Measurements from ENCODE around the gene NEAT1.
"Not testable (repeated sequence)": the region's sequence is repeated elsewhere in the genome, so short reads cannot be mapped to it uniquely, and the experiment has no call there.

Gene NEAT1

DNA sequence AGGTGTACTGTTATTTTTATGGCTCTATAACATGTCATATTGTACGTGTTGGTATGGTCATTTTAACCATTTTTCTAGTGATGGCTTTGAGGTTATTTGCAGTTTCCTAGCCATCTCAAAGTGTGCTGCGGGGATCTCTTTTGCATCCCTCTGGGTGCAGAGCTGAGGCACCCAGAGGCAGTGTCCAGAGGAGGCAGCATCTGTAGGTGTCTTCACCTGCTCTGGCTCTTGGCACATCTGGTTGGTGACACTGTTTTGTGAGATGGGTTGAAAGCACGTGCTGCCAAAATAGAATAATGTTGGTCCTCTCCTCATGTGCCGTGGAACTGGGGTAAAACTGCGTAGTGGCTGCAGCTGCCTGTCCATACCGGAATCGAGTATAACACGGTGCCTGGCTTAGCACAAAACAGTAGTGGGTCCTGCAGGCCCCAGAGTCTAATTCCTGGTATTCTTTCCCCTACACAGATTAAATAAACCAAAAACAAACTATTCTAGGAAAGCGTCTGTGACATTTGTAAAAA lies 12.9 kb downstream of the NEAT1 start:
- no peak for DNase-seq

DNA sequence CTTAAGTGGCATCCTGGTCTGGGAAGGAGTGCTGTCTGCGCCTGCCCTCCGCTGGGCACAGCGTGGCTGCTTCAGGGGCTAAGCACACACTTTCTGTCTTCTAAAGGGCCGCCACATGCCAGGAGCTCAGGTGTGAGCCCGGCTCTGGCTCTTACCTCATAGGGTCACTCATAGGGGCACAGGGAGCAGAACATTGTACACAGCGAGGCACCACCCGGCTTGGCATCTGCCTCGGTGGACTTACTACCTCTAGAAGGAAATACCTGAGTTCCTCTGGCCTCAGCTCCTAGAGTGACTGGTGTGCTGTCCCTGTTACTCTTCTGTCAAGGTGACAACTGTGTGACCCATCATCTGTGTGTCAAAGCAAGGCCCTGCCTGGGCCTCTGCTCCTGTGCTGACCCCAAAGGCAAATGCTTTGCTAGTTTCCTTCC lies 13.4 kb downstream of the NEAT1 start:
- no peak for DNase-seq

DNA sequence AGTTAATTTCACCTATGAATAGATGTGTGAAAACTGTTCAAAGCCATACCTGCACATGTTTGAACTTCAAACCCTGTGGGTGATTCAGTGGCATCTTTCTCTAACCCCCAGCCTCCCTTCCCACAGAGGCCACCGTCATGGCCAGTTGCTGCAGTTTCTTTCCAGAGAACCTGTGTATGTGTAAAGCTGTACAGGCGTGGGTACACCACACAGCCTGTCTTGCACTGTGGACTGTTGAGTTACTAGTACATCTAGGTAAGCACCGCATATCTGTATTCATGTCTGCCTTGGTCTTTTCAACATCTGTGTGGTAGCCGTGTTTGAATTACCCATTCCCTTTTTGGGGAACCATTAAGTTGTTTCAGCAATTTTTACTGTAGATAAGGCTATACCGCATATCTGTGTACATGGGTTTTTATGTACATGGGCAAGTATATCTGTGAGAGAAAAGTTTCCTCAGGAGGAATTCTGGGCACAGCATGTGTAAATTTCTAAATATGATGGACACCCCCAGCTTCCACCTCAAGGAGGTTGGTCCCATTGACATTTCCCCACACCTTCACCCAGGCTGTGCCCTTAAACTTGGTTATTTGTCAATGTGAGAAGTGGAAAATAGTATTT lies 13.9 kb downstream of the NEAT1 start:
- DNase-seq = no peak

DNA sequence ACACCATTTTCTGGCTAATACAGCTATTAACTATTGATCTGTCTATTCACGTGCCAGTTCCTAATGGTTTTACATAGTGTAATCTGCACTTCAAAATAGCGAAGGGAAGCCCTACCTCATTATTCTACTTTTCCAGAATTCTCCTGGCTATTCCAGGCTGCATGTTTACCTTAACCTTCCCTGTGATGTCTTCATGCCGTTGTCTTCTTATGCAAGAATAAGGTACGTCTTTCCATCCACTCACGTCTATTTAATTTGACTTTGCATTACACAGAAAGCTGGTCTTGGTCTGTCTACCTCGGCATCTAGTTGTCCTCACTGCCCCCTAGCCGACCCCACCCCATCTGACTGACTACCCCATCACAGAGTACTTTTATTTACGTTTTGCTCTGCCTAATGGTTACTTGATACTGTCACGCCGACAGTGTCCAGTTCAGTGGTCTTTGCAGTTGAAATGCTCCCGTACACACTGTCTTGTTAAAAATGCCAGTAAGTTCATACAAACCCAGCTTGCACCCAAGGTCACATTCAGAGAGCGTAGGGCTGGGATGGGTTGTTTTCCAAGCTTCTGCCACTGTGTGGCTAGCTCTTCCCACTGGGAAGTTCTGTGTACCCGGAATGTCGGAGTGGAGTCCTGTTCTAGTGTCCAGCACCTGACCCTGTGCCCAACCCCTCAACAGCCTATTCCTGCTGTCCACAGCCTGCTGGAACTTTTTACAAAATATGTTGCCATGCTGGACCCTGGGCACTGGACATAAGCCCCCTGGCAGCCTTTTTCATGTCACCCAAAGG lies 15.0 kb downstream of the NEAT1 start:
- DNase-seq = no peak

DNA sequence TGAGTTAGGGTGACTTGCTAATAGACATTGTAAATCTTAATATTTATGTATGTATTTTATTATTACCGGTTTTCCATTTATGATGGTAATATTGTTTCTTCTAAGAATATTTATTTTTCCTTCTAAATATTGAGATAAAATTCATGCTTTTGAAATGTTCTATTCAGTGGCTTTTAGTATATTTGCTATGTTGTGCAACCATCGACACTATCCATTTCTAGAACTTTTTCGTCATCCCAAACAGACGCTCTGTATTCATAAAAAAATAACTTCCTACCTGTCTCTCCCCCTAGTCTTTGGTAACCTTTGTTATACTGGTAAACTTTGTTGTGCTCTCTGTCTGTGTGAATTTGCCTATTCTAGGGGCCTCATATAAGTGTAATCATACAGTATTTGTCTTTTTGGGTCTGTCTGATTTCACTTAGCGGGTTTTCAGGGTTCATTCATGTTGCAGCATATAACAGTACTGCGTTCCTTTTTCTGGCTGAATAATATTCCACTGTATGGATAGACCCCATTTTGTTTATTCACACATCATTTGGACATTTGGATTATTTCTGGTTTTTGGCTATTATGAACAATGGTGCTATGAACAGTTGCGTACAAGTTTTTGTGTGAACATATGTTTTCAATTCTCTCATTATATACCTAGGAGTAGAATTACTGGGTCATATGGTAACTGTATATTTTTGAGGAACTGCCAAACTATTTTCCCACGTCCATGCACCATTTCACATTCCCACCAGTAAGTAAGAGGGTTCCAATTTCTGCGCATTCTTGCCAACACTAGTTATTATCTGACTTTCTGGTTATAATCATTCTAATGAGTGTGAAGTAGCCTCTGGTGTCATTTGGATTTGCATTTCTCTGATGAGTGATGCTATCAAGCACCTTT lies 15.9 kb downstream of the NEAT1 start:
- no peak for DNase-seq

DNA sequence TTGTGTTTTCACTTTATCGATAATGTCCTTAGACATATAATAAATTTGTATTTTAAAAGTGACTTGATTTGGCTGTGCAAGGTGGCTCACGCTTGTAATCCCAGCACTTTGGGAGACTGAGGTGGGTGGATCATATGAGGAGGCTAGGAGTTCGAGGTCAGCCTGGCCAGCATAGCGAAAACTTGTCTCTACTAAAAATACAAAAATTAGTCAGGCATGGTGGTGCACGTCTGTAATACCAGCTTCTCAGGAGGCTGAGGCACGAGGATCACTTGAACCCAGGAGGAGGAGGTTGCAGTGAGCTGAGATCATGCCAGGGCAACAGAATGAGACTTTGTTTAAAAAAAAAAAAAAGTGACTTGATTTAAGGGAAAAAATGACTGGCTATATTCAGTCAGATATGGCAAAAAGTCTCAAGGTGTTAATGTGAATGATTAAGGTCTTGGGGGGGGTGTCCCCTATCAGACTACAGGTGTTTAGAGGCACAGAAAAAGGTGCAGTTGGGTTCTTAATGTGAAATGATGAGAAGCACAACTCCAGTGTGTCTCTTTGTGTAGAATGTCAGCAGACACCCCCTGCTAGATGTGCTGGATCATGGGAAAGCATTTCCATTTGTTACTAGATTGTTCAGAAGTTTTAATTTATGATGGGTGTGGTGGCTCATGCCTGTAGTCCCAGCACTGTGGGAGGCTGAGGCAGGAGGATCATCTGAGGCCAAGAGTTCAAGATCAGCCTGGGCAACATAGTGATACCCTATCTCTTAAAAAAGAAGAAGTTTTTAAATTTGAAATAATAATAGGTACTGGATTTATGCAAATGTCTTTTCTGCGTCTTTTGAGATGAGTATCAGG lies 17.0 kb downstream of the NEAT1 start:
- no peak for DNase-seq

DNA sequence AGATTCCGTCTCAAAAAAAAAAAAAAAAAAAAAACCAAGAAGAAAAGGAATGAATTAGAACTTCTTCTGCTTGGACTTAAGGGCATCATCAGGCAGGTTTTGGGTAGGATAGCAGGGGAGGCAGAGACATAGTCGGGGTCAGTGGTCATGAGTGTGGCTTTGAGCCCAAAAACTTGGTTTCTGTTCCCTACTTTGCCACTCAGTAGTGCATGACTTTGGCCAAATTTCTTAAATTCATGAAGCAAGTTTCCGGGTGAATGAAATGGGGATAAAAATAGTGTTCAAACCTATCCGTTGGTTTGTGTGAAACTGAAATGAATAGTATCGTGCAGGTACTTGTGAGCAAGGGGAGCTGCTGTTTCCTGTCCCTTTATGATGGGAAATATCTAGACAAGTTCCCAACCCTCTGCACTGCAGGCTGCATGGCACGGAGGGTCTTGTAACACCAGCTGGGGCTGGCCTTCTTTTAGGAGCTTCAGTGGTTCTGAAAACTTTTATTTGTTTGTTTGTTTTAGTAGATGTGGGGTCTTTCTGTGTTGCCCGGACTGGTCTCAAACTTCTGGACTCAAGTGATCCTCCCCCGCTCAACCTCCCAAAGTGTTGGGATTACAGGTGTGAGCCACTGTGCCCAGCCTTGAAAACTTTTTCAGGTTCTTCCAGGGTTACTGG lies 18.4 kb downstream of the NEAT1 start:
- DNase-seq = no peak

DNA sequence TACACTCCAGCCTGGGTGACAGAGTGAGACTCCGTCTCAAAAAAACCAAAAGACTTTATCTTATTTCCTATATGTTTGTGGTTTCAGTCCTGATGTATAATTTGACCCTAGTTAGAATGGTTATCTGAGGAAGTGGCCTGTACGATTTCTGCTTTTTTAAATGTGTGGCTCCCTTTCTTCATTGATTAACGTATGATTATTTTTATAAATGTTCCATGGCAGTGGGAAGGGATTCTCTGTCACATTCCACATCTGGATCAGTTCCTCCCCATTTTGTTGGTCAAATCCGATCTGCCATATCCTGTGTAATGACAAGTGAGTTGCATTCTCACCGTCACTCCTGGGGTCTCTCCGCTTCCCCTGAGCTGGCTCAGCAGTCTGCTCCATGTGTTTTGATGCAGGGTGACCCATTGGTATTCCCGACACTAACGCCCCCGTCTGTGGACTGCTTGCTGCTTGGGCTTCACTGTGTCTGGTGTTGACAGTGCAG lies 20.3 kb downstream of the NEAT1 start:
- DNase-seq = no peak

DNA sequence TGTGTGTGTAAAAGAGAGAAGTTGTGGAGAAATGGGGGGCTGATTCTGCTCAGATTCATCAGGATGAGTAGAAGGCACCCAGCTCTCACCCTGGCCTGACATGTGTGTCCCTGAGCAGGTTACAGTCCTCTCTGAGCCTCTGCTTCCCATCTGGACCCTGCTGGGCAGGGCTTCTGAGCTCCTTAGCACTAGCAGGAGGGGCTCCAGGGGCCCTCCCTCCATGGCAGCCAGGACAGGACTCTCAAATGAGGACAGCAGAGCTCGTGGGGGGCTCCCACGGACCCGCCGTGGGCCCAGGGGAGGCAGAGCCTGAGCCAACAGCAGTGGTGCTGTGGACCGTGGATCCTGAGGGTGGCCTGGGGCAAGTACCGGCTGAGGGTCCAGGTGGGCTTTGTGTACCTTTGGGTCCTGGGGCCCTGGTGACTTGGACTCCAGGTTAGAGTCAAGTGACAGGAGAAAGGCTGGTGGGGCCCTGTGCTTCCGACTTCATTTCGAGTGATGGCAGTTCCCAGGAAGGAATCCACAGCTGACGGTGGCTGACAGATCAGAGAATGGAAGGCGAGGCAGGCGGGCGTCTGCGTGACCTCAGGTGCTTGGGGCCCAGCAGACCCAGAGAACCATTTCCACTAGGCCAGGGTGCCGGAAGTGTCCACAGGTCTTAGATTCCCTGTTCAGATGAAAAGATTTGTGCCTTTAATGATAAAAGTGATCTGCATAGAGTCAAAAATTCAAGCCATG lies 21.9 kb downstream of the NEAT1 start:
- DNase-seq = no peak

DNA sequence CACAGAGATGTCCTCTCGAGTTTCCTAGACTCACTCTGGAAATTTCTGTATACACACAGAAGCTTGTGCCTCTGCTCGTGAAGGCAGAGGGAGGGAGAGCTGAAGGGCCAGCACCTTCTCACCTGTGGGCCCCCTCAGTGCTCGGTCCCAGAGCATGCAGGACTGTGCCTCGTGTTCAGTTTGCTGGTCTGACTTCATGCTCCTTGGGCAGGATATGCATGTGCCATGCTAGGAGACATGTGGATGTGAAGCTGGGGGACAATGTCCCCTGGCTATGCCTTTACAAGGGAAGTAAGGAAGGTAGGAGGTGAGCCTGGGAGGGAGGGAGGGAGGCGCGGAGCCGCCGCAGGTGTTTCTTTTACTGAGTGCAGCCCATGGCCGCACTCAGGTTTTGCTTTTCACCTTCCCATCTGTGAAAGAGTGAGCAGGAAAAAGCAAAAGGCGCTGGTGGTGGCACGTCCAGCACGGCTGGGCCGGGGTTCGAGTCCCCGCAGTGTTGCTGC lies 22.6 kb downstream of the NEAT1 start:
- DNase-seq = no peak

DNA sequence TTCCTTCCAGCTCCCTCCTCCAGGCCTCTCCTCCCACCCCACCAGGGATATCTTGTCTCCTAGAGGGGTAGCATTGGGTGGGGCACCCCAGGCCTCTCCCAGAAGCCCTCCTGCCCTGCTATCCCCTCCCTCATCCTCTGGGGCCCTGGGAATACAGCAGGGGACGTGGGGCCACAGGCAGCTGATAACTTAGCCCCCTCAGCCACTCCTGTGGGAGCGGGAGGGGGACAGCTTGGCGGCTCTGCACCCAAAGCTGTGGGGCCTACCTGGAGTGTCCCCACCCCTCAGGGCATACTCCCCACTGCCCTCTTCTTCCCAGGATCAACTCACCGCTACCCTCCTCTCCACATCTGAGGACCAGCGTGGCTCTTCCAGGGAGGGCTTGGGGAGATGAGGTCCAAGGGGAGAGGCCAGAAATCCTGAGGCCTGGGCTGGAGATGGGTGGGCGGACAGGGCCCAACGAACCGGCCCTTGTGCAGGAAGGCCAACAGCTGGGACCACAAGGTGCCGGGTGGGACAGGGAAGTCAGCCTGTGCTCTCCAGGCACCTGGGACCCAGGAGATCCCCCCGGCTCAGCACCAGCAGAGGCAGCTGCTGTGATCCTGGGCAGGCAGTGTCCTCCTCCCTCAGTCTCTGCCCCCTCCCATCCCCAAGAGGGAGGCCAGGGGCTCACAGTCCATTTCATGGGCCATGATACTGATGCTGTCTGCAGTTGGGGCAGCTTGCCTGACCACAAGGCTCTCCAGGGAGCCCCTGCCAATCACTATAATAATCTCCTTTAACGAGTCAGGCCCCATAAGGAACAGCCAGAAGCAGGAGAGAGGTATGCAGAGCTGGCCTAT lies 23.2 kb downstream of the NEAT1 start:
- no peak for DNase-seq

DNA sequence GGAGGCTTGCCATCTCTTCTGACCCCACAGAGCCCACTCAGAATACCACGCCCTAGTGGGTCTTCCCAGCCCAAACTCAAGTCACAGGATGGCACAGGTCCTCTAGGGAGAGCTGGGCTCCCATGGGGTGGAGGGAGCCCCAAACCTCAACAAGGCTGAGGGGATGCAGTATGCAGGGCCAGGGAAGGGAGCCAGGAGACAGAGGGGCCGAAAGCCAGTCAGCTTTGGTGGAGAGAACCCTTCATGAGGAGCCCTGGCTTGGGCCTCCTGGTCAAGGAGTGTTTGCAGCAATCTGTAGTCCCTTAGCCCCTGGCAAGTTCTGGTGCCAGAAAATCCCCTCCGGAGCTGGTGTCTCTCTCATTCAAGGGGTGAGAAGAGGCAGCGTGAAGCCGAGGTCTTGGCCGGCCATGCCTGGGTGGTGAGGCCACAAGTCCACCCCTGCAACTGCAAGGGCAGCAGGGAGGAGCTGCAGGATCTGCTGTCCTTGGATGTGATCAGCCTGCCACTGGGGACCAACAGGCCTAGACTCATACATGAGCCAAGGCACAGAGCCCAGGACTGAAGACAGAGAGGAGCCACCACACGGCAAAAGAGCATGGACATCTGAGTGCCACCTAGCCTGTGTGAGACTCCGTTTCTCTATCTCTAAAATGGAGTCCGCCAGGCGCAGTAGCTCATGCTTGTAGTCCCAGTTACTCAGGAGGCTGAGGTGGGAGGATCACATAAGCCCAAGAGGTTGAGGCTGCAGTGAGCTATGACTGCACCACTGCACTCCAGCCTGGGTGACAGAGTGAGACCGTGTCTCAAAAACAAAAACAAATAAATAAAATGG lies 24.1 kb downstream of the NEAT1 start:
- no peak for DNase-seq

DNA sequence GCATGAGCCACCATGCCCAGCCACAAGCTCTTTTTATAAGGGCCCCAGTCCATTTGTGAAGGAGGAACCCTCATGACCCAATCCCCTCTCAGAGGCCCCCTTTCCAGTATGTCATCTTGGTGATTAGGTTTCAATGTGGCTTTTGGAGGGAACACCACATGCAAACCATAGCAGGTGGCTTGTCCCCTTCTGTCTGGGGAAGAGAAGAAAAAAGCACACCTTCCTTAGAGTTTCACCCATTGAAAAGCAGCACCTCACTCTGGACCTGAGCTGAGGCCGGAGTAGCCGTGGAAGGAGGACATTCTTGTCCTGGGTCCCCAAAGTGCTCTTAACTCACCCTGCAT lies 25.4 kb downstream of the NEAT1 start:
- no peak for DNase-seq

DNA sequence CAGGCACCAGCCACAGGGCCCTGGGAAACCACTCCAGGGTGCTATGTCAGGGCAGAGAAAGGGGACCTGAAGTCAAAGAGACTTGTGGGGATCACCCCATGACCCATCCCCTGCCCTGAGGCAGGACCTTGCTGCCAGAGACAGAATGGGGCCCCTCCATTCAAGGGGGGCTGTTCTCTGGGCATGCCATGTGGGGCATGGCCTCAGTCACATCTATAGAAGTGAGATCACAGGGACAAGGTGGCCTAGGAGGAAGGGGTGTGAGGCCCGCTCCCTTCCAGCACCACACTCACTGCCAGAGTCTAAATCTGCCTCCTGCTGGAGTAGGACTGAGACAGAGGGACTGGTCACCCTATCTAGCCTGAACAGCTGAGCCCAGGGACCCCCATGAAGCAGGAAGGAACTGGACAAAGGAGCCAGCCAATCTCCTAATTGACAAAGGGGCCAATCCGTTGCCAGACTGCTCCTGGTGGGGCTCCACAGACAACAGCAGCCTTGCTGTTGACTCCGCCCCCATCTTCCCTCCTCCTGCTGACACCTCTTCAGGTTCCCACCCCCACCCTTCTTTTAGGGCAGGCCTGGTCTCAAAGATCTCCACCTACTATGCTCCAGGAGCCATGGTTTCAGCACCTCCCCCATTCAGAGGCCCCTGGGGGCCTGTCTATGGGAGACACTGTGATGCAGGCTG lies 26.0 kb downstream of the NEAT1 start:
- DNase-seq = no peak

DNA sequence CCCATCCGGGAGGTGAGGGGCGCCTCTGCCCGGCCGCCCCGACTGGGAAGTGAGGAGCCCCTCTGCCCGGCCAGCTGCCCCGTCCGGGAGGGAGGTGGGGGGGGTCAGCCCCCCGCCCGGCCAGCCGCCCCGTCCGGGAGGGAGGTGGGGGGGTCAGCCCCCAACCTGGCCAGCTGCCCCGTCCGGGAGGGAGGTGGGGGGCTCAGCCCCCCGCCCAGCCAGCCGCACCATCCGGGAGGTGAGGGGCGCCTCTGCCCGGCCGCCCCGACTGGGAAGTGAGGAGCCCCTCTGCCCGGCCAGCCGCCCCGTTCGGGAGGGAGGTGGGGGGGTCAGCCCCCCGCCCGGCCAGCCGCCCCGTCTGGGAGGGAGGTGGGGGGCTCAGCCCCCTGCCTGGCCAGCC lies 28.7 kb downstream of the NEAT1 start:
- not testable (repeated sequence) for DNase-seq

DNA sequence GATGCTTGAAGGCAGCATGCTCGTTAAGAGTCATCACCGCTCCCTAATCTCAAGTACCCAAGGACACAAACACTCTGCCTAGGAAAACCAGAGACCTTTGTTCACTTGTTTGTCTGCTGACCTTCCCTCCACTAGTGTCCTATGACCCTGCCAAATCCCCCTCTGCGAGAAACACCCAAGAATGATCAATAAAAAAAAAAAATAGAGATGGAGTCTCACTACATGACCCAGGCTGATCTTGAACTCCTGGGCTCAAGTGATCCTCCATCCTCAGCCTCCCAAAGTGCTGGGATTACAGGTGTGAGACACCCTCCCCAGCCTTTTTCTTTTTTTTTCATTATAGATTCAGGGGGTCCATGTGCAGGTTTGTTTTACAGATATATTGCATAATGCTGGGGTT lies 29.7 kb downstream of the NEAT1 start:
- DNase-seq = not testable (repeated sequence)

DNA sequence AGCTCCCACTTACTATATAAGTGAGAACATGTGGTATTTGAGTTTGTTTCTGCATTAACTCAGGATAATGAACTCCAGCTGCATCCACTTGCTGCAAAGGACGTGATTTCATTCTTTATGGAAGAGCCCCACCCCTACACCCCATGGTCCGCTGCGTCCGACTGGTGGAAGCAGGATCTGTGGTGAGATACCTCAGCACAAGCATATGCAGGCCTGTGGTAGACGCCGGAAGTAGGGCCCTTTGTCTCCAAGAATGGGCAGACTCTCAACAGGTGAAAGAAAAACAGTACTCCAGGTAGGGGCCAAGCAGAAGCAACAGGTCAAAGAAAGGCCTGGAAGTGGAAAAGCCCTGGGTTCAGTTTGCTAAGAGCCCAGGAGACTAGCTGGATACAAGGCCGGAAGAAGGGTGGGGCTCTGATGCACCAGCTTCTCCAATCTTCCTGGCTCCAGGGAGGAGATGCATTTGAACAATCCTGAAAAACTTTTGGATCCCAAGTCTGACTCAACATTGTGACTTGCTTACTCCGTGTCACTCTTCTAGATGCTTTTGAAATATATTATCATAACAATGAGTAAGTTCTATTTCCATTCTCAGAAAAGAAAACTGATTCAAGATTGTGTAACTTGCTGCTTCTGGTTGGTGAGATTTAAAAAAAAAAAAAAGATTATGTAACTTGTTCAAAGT lies 30.4 kb downstream of the NEAT1 start:
- DNase-seq = no peak

DNA sequence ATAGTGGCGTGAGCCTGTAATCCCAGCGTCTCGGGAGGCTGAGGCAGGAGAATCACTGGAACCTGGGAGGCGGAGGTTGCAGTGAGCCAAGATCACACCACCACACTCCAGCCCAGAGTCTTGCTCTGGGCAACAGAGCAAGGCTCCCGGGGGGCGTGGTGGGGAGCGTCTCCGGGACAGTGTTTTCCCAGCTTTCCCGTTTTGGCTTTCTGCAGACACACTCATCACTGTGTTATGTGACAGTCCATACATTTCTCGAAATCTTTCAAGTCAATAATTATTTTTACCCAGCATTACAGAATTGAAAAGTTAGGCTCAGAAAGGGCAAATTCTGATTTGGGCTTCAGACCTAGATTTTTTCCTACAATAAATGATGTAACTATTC lies 31.7 kb downstream of the NEAT1 start:
- DNase-seq = no peak
